OCI-M2 (cell line): Measurements from ENCODE around the gene SKP1.

Experiments used
- DNase-seq: peaks from one replicate; lab custom pipeline; 2025; ENCODE audit not compliant: unreplicated experiment; lab: John Stamatoyannopoulos, UW

SKP1 gene

GRCh38 chr5:134113902-134114875 is 62.6 kb downstream of the SKP1 start, which contains the start of gene TCF7:
TSS of gene TCF7 (plus strand) at chr5:134114681. CDS start at chr5:134114907, 226 bp downstream.
- DNase-seq = no peak

GRCh38 chr5:134113363-134113889 is 63.3 kb downstream of the SKP1 start:
- no peak for DNase-seq

DNA sequence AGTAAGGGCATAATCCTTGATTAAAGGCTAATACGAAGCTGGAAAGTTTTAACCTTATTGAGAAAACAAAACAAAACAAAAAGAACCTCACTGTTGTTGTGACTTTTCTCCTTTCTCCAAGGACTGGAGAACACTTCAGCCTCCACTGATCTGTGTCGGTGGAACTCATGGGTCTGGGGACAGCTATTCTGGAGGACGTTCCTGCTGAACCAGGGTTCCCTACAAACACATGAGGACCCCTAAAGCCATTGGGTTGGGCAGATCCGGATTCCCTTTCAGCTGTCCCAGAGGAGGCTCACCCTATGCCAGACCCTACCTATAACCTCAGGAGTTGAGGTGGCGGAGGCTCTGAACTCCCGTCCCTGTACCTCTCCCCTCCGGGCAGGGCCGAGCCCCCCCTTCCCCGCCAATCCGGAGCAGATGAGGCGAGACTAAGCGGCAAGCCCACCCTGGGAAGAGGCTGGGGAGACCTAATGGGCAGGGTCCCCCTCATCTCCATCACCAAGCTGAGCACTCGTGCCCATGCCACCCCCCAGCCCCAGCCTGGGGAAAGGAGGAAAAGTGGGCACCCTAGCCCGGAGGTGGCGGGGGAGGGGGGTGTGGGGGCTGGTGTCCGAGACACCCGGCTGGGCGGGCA is 63.9 kb downstream of the SKP1 start:
- DNase-seq = no peak

- no peak for DNase-seq
These were observed 64.8 kb downstream of the SKP1 start for GRCh38 chr5:134111741-134112647.

DNA sequence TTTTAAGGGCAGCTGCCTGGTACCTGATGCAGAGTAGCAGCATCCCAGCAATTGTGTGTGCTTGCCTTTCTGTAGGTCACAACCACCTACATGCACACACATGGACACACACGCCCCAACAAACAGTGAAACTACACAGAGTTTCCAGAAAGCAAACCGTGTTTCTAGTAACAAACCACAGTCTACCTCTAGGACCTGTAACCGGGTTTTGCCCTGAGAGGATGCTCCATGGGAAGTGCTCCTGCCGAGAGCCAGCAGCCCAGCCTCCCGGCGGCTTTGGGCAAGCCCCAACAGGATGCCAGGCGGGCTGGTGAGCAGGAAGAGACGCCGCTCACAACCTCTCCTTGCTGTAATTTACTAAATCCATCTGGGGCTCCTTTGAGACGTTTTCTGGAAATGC is 66.4 kb downstream of the SKP1 start:
- no peak for DNase-seq

DNA sequence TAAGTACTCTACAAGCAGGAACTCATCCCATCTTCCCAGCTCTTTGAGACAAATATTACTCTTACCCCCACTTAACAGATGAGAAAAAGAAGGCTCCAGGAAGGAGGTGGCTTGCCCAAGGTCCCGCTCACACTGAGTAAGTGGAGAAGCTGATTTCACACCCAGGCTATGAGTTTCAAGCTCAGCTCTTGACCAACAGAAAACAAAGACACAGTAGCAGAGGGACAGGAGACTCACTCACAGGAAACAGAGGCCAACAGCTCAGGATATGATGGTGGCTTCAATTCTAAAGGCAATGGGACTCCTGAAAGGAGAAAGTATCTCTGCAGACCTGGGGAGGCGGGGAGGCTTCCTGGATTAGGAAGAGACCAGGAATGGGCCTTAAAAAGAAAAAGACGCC is 69.0 kb downstream of the SKP1 start:
- DNase-seq = no peak

- no peak for DNase-seq
These were observed 69.6 kb downstream of the SKP1 start for GRCh38 chr5:134106991-134107701.

- DNase-seq = no peak
These were observed 72.6 kb downstream of the SKP1 start for GRCh38 chr5:134103998-134104654.

DNA sequence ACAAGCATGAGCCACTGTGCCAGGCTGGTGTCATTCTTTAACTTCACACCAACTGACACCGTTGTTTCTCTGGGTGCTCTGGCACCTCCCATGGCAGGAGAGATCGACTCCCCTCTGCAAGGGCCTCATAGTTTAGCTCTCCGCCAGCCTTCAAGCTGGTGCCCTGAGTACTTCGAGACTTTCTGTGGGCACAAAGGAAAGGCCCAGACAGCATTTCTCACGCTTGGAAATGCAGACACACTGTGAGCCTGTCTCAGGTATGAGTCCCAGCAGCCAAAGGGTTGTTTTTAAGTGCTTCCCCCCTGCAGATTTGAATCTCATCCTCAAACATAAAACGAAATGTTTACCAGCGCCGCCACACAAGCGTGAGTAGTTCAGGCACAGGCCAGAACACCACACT is 73.4 kb downstream of the SKP1 start:
- DNase-seq = no peak

GRCh38 chr5:134101686-134102439 is 74.9 kb downstream of the SKP1 start:
- DNase-seq = no peak

- no peak for DNase-seq
These were observed 76.3 kb downstream of the SKP1 start for GRCh38 chr5:134100283-134101091.

GRCh38 chr5:134099939-134100282 is 76.8 kb downstream of the SKP1 start:
- no peak for DNase-seq

DNA sequence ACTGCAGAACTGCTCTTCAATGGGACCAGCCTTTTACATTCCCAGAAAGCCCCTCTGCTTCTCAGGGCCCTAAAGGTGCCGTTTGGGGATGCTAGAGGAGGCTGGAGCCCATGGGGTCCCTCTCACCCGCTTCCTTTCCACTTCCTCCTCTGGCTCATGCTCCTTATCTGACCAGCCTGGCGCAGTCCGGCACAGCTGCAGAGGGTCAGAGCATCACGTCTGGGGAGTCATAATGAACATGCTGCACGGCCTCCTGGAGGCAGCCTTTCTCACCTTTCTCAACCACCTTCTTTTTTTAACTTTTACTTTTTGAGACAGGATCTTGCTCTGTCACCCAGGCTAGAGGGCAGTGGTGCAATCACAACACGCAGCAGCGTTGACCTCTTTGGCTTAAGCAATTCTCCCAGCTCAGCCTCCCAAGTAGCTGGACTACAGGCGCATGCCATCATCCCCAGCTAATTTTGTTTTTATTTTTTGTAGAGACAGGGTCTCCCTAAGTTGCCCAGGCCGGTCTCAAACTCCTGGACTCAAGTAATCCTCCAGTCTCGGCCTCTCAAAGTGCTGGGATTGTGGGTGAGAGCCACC is 77.4 kb downstream of the SKP1 start:
- DNase-seq = no peak
